ENCODE results near the gene OPN4. TPM values are rescaled to one million over a fixed set of nuclear protein-coding genes. Genes with fewer than 3 reads are reported as not detected.

The OPN4 gene
- total RNA-seq, 1 donor from 2014 or later: not detected

- FAIRE-seq (no peak), DNase-seq (ENCODE audit: low read depth) (no peak)
- no peaks in the 10 kb centered on the region for H3K9me3 Mint-ChIP-seq (ENCODE audit: unreplicated experiment)
- H3K36me3 Mint-ChIP-seq (ENCODE audit: low read depth, unreplicated experiment): peaks cover 2% of the 10 kb centered on the region
- H3K4me3 ChIP-seq (ENCODE audit: insufficient read depth, low read depth, low read length): no peak overlapping the region
- H3K27me3 Mint-ChIP-seq (ENCODE audit: low read depth, unreplicated experiment): peaks cover 6% of the 10 kb centered on the region
- H3K9me3 ChIP-seq (ENCODE audit: insufficient read depth, low read depth, low read length): no peaks in the 10 kb centered on the region
- peaks cover 3% of the 10 kb centered on the region for H3K4me1 Mint-ChIP-seq (ENCODE audit: low read depth, unreplicated experiment)
- no peak overlapping the region for H3K4me3 Mint-ChIP-seq (ENCODE audit: unreplicated experiment)
- no peaks in the 10 kb centered on the region for H3K79me2 ChIP-seq (ENCODE audit: insufficient read depth, low read length)
- H2AFZ ChIP-seq (ENCODE audit: low read depth, low read length): no peak overlapping the region
- H3K36me3 ChIP-seq (ENCODE audit: insufficient read depth, low read length): no peaks in the 10 kb centered on the region
- H4K20me1 ChIP-seq (ENCODE audit: insufficient read depth, low read length): no peaks in the 10 kb centered on the region
- no peak overlapping the region for H3K27ac Mint-ChIP-seq (ENCODE audit: unreplicated experiment)
- H3K27me3 ChIP-seq (ENCODE audit: insufficient read depth, low read length): no peaks in the 10 kb centered on the region
- H3K4me2 ChIP-seq (ENCODE audit: low read length): no peak overlapping the region
- no peak overlapping the region for H3K27ac ChIP-seq (ENCODE audit: low read depth, low read length)
- TF ChIP-seq EZH2 (IDR thresholded peaks at IDR 0.05; ENCODE audit: insufficient read depth, low read length): no peak
- no peak for TF ChIP-seq CTCF (IDR thresholded peaks at IDR 0.05; ENCODE audit: insufficient read depth, low read depth, low read length)
- H3K4me1 ChIP-seq (ENCODE audit: insufficient read depth, low read length): peaks cover 10% of the 10 kb centered on the region
- H3K9ac ChIP-seq (ENCODE audit: low read length): no peak overlapping the region
Observed at GRCh38 chr10:86709396-86710185, 55.2 kb downstream of the OPN4 start.

- no peaks in the 10 kb centered on the region for H3K9me3 ChIP-seq (ENCODE audit: insufficient read depth, low read depth, low read length)
- H4K20me1 ChIP-seq (ENCODE audit: insufficient read depth, low read length): no peaks in the 10 kb centered on the region
- peaks cover 5% of the 10 kb centered on the region for H3K4me1 Mint-ChIP-seq (ENCODE audit: low read depth, unreplicated experiment)
- H3K27ac ChIP-seq (ENCODE audit: low read depth, low read length): peak overlapping the region; percentile 86
- peak; percentile 36 for TF ChIP-seq CTCF (IDR thresholded peaks at IDR 0.05; ENCODE audit: insufficient read depth, low read depth, low read length)
- no peak for TF ChIP-seq EZH2 (IDR thresholded peaks at IDR 0.05; ENCODE audit: insufficient read depth, low read length)
- no peaks in the 10 kb centered on the region for H3K36me3 ChIP-seq (ENCODE audit: insufficient read depth, low read length)
- H3K4me3 Mint-ChIP-seq (ENCODE audit: unreplicated experiment): peak overlapping the region; percentile 84
- H2AFZ ChIP-seq (ENCODE audit: low read depth, low read length): peak overlapping the region; percentile 91
- H3K4me3 ChIP-seq (ENCODE audit: insufficient read depth, low read depth, low read length): peak overlapping the region; percentile 49
- peak overlapping the region; percentile 84 for H3K4me2 ChIP-seq (ENCODE audit: low read length)
- H3K9me3 Mint-ChIP-seq (ENCODE audit: unreplicated experiment): no peaks in the 10 kb centered on the region
- H3K79me2 ChIP-seq (ENCODE audit: insufficient read depth, low read length): no peaks in the 10 kb centered on the region
- FAIRE-seq (no peak), DNase-seq (ENCODE audit: low read depth) (peak; percentile 72)
- H3K4me1 ChIP-seq (ENCODE audit: insufficient read depth, low read length): peaks cover 10% of the 10 kb centered on the region
- peak overlapping the region; percentile 96 for H3K27ac Mint-ChIP-seq (ENCODE audit: unreplicated experiment)
- H3K9ac ChIP-seq (ENCODE audit: low read length): peak overlapping the region; percentile 88
- H3K27me3 ChIP-seq (ENCODE audit: insufficient read depth, low read length): no peaks in the 10 kb centered on the region
- peaks cover 2% of the 10 kb centered on the region for H3K36me3 Mint-ChIP-seq (ENCODE audit: low read depth, unreplicated experiment)
- H3K27me3 Mint-ChIP-seq (ENCODE audit: low read depth, unreplicated experiment): peaks cover 6% of the 10 kb centered on the region
Observed at GRCh38 chr10:86710987-86711512, 56.7 kb downstream of the OPN4 start.

Data from astrocyte (in vitro differentiated cells and primary cell).